Umbilical cord (tissue), 2 donors: ENCODE measurements around the gene B4GALT7. TPM values are rescaled to one million over a fixed set of nuclear protein-coding genes. Genes with fewer than 3 reads are reported as not detected.
"Not testable (repeated sequence)": the region's sequence is repeated elsewhere in the genome, so short reads cannot be mapped to it uniquely, and the experiment has no call there.

ENCODE experiments used
- DNase-seq: peaks from one replicate; pipeline ENCODE4 v3.0.0-alpha.2; 2015; ENCODE audit warnings: low spot score
- total RNA-seq: library from RNA; depleted of rRNA; stranded (reverse); fragments of >200 nt; gene quantifications from one replicate; pipeline ENCODE4 v1.2.3, GENCODE V29; 2014; ENCODE audit warnings: low replicate concordance; ENCODE audit not compliant: insufficient read depth

Gene B4GALT7
- total RNA-seq = 26.0 TPM

- DNase-seq = peak; percentile 89
Measured at GRCh38 chr5:177599731-177600507, at the start of gene B4GALT7. Gene B4GALT7 (plus strand): TSS chr5:177600132. CDS start chr5:177600211, 79 bp downstream.

GRCh38 chr5:177552839-177553455 is 47.0 kb upstream of the B4GALT7 start:
- no peak for DNase-seq

DNA sequence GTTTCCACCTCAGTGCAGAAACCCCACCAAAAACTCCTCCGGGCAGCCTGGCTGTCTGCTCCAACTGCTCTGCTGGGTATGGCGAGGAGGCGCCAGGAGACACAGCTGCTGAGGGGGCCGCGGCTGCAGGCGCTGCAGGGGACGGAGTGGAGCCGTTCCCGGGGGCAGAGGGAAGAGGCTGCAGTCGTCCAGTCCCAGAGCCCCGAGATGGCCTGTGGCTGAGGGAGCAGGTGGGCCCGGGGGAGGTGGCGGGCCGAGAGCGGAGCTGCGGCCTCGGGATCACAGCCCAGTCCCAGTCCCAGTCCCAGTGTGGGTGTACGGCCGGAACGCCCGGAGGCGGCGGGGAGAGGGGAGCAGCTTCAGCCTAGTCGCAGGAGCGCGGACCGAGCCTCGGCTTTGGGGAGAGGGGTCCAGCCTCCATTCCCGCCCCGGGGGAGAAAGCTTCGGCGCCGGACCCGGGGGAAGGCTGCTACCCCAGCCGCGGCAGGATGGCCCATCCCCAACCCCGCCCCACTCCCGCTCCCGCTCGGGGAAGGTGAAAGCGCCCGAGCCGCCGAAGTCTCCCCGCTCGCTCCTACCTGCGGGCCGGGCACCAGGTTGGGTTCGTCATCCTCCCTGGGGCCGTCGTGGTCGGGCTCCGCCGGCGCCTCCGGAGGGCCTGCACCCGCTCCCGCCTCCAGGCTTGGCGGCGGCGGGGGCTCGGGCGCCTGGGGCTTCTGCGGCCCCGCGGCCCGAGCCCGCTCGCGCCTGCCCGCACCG is 46.1 kb upstream of the B4GALT7 start:
- peak; percentile 38 for DNase-seq

DNA sequence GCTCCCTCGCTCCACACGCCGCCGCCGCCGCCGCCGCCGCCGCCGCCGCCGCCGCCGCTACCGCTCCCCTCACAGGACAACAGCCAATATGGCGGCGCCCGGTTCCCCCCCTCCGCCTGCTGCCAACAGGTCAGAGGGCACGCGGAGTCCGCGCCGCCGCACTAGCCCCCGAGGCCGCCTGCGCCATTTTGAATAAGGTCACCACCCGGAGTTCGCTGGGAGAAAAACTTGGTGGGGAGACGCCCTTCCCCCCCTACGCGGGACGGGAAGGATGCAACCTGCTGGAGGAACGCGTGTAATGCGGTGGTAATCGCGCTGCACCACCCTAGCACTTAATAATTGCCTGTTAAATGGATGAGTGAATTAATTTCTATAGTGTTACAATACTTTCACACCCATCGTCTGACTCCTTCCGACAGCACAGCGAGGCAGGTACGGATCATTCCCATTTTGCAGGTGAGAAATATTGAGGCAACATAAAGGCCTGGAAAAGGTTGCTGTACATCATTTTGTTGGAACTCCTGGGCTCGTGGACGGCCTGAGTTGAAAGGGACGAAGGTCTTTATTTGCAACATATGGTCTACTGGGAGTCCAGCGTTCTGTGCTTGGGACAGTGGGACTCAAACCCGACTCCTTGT is 45.3 kb upstream of the B4GALT7 start, which contains the start of gene FAM193B:
Gene FAM193B, minus strand, starts transcription at position 90 of the 638 bp plus-strand sequence. CDS start 105 bp downstream, outside the sequence.
- peak; percentile 93 for DNase-seq

DNA sequence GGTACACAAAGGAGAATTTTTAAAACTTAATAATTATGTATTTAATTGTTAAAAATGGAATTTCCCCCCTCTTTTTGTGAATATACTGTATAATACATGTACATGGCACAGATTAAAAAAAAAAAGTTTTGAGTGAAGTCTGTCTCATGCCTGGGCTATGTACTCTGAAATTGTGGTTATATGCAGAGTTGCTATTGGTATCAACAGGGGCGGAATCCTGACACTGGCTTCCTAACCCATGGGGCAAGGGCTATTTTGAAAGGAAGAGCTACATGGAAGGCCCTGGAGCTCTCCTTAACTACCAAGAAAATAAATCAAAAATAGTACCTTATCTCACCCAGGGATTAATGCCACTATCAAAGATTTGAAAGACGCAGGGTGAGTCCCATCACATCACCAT is 44.7 kb upstream of the B4GALT7 start:
- DNase-seq = no peak

GRCh38 chr5:177555665-177556064 is 44.3 kb upstream of the B4GALT7 start:
- DNase-seq = no peak

DNA sequence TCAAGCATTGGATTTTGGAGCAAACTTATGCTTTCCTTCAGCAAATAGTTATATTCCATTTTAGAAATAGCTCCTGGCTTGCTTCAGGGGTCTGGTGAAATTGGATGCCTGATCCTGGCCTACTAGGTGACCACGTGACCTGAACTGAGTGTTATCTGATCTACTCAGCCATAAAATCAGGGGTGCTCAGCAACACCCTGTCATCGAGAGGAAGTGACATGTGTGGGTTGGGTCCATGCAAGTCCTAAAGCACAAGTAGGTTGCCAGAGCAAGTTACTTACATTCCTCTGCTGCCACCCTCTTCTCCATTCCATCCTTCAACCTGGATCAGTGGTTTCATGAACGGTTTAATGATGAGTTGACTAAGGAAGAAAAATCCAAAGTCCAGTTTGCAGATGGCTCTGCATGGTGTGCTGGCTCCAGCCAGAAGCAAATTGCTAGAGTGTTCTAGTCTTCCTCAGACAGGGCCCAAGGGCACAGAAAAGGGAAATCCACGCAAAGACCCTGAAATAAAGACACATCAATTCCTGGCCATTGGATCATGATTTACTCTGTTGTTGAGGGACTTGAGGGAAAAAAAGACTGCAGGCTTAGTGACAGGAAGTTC is 42.8 kb upstream of the B4GALT7 start:
- no peak for DNase-seq

GRCh38 chr5:177557796-177558195 is 42.1 kb upstream of the B4GALT7 start:
- DNase-seq = no peak

GRCh38 chr5:177559446-177559941 is 40.4 kb upstream of the B4GALT7 start:
- not testable (repeated sequence) for DNase-seq

DNA sequence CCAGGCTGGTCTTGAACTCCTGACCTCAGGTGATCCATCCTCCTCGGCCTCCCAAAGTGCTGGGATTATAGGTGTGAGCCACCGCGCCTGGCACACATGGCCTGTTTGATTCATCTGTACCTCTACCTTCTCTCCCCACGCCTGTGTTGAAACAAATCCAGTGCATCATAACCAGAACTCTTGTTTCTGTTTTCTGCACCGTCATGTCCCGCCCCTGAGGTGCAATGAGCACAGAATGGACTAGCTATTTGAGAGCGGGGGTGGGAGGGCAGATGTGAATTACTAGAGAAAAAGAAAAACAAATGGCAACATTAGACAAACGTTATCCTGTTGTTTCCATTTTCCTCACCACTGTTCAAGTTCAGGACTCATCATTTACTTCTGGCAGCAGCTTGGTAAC is 34.9 kb upstream of the B4GALT7 start:
- no peak for DNase-seq

- DNase-seq = no peak
Measured at GRCh38 chr5:177568326-177568725, 31.6 kb upstream of the B4GALT7 start.

- no peak for DNase-seq
Measured at GRCh38 chr5:177569894-177570293, 30.0 kb upstream of the B4GALT7 start.

GRCh38 chr5:177575488-177575887 is 24.4 kb upstream of the B4GALT7 start:
- no peak for DNase-seq

GRCh38 chr5:177576169-177576568 is 23.8 kb upstream of the B4GALT7 start:
- DNase-seq = no peak

- DNase-seq = no peak
Measured at GRCh38 chr5:177578316-177578715, 21.6 kb upstream of the B4GALT7 start.

- no peak for DNase-seq
Measured at GRCh38 chr5:177588413-177588909, 11.5 kb upstream of the B4GALT7 start.

DNA sequence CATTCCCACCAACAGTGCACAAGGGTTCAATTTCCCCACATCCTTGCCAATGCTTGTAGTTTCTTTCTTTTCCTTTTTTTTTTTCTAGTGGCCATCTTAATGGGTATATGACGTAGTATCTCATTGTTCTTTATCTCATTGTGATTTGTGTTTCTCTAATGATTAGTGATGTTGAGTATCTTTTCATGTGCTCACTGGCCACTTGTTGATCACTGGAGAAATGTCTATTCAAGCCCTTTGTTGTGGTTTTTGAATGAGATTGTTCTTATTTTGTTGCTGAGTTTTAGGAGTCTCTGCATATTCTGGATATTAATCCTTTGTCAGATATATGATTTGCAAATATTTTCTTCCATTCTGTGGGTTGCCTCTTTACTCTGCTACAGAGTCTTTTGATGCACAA is 9.5 kb upstream of the B4GALT7 start:
- DNase-seq = no peak

DNA sequence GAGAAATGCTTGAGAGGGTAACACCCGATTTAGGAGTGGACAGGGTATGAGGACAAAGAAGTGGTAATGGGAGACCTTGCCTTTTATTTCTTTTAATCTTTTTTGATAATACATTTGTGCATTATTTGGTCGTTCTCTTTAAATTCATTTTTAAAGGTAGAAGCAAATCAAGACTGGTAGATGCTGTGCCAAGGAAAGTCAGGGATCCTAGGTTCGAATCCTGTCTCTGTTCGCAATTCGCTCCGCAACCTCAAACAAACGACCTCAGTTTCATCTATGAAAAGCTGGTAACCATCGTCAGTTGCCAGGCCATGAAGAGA is 8.3 kb upstream of the B4GALT7 start:
- DNase-seq = no peak

GRCh38 chr5:177592010-177592834 is 7.7 kb upstream of the B4GALT7 start, which contains the start of gene TMED9:
Gene TMED9 (plus strand): TSS chr5:177592203. CDS start chr5:177592215, 12 bp downstream.
- peak; percentile 90 for DNase-seq

- no peak for DNase-seq
Measured at GRCh38 chr5:177592905-177593304, 7.0 kb upstream of the B4GALT7 start.
